Left colon (tissue), 2 donors: ENCODE results near the gene SMPD2. TPM values are rescaled to one million over a fixed set of nuclear protein-coding genes. Genes with fewer than 3 reads are reported as not detected.

Source experiments
- ATAC-seq: fragments of 200-7000 bp; cut with Tn5 transposase; one replicate; pipeline ENCODE4 v1.9.1; 2020; ENCODE audit warnings: mild to moderate bottlenecking, moderate library complexity
- DNase-seq, 2 donors: peaks; one replicate each; pipeline ENCODE4 v3.0.0-alpha.2; 2020
- intact Hi-C, 2 donors: fragments of 100-400 bp; cut with DNase I in 1 of 2; cut with micrococcal nuclease in 1 of 2; formaldehyde crosslinking; loops; one replicate each; pipeline versions ENCODE4 v1.11.2 to v1.14.0; 2022; cut with DNase I, micrococcal nuclease
- total RNA-seq, 2 donors: library from RNA; stranded (reverse); fragmentation: NEBNext Ultra II Directional; extraction: Animal tissue kit (Norgen Biotek cat#: 25700); gene quantifications; one replicate each; pipeline ENCODE4 v1.2.1, GENCODE V29; 2021
- donor health status: DM: no; HTN: no; CAD: no.
- donor health status: DM: yes; HTN: yes; CAD: no.

SMPD2 gene
- total RNA-seq, 2 donors from 2014 or later = 17.8 to 23.8 TPM

DNA sequence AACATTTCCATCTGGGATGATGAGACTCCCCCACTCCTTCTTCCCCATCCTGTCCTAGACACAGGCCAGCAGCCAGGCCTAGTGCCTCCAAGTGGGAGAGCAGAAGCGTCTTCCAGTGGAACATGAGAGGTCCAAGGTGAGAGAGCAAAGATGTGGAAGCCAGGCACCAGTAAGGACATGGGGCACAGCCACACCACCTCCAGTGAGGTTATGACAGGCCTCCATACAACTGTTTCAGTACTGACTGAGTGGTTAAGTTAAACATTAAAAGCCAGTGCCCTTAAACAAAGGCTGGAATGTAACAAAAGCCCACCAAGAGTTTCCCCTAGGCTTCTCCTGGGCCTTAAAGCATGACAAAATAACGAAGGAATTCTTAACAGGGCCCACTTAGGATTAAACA, 37.2 kb downstream of the SMPD2 start:
- DNase-seq (no peak), ATAC-seq (no peak)
- intact Hi-C loops = no loop called here

DNA sequence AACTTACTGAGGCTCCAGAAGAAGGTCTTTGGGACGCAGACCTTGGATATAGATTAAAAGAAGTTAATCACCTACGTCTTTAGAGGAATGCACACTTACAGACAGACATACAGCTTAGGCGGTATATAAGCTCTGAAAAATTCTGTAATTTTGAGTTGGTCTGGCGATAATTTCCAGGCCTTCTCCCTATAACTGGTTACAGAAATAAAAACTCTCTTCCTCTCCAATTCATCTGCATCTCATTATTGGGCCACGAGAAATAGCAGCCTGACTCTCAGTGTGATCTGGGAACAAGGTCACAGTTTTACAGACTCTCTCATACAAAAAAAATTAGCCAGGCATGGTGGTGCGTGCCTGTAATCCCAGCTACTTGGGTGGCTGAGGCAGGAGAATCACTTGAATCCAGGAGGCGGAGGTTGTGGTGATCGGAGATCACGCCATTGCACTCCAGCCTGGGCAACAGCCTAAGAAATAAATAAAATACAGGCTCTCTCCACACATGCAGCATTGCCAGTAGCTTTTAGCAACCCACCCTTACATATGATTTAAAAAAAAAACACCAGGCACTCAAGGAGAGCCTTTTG, 37.8 kb downstream of the SMPD2 start:
- no peak for DNase-seq
- intact Hi-C loops = no loop called here
- no peak for ATAC-seq

DNA sequence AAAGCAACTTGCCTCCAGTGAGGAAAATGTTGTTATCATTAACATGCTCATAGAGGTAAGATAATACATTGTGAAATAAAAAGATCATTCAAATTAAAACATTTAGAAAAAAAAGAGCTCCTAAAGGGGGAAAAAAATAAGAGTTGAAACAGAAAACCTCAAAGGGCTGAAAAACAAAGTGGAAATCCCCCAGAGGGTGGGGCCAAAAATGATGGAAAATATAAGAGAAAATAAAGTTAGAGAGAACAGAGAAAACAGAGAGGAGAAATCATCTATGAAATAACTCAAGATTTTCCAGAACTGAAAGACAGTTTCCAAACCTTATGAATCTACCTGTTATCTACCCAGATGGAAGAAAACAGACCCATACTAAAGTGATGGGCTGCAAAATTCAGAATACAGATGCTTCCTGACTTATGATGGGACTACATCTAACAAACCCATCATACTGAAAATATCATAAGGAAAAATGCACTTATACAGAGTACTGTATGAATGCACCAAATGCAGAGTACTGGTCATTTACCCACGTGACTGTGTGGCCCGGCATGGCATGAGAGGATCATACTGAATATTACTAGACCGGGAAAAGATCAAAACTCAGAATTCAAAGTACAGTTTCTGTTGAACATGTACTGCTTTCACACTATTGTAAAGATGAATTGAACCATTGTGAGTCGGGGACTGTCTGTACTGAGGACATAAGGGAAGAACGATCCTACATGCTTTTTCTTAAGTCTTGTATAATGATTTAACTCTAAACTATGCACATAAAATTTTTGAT, 38.5 kb downstream of the SMPD2 start:
- no peak for ATAC-seq
- no peak for DNase-seq
- intact Hi-C loops = no loop called here

DNA sequence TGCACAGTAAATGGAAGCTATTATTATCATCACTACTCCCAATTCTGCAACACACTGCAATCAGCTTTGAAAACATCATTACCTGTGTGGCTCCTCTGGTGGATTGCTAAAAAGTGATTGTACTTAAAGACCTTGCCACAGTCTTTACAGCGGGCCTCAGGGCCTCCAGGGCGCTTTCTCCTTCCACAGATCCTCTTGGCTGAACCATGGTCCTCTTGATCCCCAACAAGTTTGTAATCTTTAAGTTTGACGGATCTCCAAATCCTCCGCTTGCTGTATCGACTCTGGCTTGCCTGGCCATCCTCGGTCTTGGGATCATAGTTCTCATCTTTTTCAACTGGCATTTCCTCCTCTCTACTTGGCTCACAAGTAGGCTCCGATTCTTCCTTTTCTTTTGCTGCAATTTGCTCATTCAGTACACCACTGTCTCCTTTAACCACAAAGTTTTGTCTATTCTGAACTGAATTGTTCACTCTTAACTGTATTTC, 40.5 kb downstream of the SMPD2 start:
- DNase-seq = no peak
- no peak for ATAC-seq
- intact Hi-C loops = no loop called here

DNA sequence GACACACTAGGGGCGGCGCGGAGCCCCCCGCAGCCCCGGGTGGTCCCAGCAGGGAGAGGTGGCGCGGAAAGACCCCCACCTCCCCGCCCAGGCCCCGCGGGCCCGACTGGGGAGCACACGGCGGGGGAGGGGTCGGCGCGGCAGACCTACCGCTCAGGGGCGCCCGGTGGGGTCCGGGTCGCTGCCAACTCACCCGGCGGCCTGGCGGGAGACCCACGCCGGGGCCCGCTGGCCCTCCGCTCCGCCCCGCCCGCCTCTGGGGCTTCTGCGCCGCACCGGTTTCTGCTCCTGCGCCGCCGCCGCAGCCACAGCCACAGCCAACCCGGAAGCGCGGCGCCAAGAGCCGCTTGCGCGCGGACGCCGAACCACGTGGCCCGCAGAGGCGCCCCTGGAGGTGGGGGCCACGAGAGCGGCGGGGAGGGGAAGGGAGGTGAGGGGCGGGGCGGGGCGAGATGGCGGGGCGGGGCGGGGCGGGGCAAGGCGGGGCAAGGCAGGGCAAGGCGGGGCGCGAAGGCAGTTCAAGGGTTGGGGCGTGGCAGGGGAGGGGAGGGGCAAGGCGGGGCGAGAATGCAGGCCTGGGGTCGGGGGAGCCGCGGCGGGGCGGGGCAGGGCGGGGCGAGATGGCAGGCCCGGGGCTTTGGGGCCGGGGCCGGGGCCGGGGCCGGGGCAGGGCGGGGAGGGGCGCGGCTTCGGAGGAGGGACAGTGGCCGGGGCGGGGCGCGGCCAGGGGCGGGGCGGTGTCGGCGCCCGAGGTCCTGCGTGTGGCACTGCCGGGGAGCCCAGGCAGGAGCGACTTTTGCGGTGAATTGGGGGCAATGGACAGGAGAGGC, 42.6 kb downstream of the SMPD2 start, which contains the start of gene ZBTB24:
ZBTB24 (minus strand) TSS at position 315 of the 830 bp plus-strand sequence. CDS start 1,193 bp downstream, outside the sequence.
- intact Hi-C loops = no loop called here
- ATAC-seq (peak; percentile 85), DNase-seq (peak; percentile 90 to 93)

DNA sequence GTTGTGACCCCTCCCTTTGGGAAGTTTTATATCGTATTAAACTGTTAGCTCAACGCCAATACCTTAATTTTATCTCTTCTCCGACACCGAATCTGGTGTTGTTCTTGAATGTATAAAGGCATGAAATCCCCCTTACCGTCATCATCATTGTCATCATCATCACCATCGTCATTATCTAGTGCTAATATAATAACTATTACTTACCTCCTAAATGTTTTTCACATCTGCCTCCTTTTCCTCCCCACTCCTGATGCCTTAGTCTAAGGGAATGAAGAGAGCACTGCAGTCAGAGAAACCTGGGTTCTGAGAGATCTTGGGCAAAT, 43.2 kb downstream of the SMPD2 start:
- no peak for DNase-seq
- ATAC-seq = no peak
- intact Hi-C loops = no loop called here

DNA sequence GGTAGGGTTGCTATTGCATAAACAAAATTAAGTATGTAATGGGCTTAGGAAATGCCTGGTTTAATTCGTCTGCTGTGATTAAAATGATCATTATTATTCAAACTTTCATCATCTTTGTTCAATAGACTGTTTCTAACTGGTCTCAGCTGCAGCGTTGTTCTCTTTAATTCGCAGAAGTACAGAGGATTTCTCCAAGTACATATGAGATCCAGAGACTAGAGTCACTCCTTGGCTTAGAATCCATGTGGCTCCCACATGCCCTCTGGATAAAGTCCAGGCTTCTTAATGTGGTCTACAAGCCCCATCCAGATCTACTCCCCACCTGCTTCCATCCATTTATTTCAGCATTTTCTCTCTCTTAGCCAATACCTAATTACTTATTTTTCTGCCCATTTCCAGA, 43.6 kb downstream of the SMPD2 start:
- no peak for ATAC-seq
- intact Hi-C loops = no loop called here
- no peak for DNase-seq

DNA sequence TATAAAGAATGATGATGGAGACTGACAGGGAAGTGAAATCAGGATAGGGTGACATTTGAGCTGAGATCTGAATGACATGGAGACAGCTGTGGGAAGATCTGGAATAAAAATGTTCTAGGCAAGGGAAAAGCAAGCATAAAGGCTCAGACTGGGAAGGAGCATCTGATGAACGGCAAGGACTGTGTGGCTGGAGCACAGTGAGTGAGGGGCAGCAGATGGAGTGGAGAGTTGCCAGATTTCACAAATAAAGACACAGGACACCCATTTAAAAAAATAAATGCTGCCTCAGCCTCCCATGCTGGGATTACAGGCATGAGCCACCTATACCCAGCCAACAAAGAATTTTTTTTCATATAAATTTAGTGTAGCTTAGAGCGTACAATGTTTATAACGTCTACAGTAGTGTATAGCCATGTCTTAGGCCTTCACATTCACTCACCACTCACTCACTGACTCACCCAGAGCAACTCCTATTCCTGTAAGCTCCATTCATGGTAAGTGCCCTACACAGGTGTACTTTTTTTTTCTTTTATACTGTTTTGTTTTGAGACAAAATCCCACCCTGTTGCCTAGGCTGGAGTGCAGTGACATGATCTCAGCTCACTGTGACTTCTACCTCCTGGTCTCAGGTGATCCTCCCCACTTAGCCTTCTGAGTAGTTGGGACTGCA, 44.9 kb downstream of the SMPD2 start:
- ATAC-seq = no peak
- DNase-seq = no peak
- intact Hi-C loops = no loop called here

DNA sequence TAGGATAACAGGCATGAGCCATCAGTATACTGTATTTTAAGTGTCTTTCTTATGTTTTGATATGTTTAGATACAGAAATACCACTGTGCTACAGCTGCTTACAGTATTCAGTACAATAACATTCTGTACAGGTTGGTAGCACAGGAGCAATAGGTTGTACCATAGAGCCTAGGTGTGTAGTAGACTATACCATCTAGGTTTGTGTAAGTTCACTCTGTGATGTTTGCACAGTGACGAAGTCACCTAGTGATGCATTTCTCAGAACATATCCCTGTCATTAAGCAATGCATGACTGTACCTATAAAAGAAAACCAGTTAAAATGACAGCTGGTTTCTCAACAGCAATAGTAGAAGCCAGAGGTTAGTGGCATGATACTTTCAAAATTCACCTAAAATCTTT, 45.5 kb downstream of the SMPD2 start:
- DNase-seq (peak in 1 of 2 donors; percentile 41), ATAC-seq (peak; percentile 64)
- intact Hi-C loops = no loop called here

DNA sequence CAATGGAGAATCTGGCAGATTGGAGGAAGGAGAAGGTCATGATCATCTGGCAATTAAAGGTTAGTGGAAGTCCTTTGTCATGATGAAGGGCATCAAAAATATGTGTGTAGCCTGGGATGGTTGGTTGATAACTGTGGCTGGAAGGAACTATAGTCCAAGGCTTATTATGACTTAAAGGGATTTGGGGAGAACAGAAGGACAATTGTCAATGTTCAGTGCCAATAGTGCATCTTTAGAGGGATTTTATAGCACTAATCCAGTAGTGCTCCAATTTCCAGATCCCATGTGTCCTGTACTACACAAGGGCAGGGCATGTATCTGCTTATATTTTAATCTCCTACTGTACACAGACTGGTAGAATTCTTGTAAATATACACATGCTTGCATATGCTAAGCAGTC, 47.5 kb downstream of the SMPD2 start:
- intact Hi-C loops = no loop called here
- DNase-seq = no peak
- ATAC-seq = no peak

DNA sequence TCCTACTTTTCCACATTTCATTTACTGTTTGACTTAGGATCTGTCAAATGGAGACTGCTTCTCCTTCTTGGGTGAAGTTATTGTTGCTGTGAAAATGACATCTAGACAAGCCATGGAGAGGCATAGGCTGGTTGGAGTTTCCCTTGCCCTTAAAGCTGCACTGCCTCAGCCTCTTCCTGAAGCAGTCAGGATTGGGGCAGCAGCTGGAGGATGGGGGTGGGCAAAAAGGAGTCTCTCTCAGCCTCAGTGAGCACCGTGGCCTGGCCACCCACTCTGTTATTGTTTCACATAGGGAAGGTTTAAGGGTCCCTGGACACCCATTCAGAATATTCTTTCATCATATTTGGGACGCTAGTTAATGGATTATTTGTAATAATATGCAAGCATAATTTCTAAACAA, 50.2 kb downstream of the SMPD2 start:
- DNase-seq (no peak), ATAC-seq (no peak)
- intact Hi-C loops = no loop called here

DNA sequence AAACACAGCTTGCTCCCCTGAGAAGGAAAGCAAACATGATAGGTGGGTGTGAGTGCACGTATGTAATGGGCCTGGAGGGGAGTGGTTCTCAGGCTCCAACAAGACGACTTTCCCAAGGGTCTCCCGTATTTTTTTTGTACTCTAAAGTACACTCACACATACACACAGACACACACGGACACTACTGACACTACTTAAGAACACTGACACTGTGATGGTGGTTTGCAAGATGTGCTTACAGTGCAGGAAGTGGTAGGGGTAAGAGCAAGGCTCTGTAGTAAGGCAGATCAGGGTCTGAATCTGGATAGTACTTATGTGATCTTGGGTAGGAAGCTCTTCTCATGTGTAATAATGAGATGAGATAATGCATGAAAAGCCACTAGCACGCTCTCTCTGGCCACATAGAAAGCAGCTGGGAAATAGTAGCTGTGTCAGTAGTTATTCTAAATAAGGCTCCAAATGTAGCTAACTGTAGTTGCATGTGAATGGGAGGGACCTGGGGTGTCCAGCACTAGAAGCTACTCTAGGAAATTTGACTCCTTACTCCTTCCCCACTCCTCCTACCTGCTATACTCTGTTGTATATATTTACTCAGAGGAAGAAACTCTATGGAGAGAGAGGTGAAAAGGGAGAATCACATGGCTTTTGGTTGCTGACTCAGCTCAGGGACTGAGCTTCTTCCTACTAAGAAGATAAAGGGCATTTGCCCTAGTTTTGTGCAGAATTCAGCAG, 50.8 kb downstream of the SMPD2 start:
- ATAC-seq = peak; percentile 32
- DNase-seq = no peak
- intact Hi-C loops = no loop called here

Other genes starting within 250 kb of the SMPD2 start
- gene CD164, start 58.3 kb upstream of the SMPD2 start, total RNA-seq = 100 to 1,000 TPM; 591 to 774 TPM
- gene PPIL6, start 96 bp upstream of the SMPD2 start, total RNA-seq = 1 to 10 TPM in 1 of 2 donors, under 1 TPM in 1; 0.58 to 2.0 TPM
- 10 to 100 TPM; 62.7 to 63.9 TPM for gene MICAL1, start 15.0 kb downstream of the SMPD2 start, total RNA-seq
- gene ZBTB24, start 42.5 kb downstream of the SMPD2 start, total RNA-seq = 1 to 10 TPM; 6.6 to 6.7 TPM